IMR-90 (cell line): ENCODE measurements around the gene SMIM14.

Experiments
- BHLHE40 ChIP-seq: fragments of 150-350 bp; IDR thresholded peaks from 2 replicates; pipeline ENCODE4 v1.6.1; 2016; ENCODE audit warnings: mild to moderate bottlenecking, low read depth, low read length
- CEBPB ChIP-seq: IDR thresholded peaks from 2 replicates; pipeline ENCODE4 v1.6.1; 2012; ENCODE audit warnings: low read depth, low read length, improper control_type of control experiment
- FOS ChIP-seq: fragments of 150-350 bp; IDR thresholded peaks from 2 replicates; pipeline ENCODE4 v1.6.1; 2016; ENCODE audit warnings: low read depth, low read length
- MAFK ChIP-seq: IDR thresholded peaks from 2 replicates; pipeline ENCODE4 v1.6.1; 2012; ENCODE audit warnings: low read depth, low read length, improper control_type of control experiment
- MAZ ChIP-seq: IDR thresholded peaks from 2 replicates; pipeline ENCODE4 v1.6.1; 2012; ENCODE audit warnings: low read depth, mild to moderate bottlenecking, low read length, improper control_type of control experiment, moderate library complexity, borderline replicate concordance
- MXI1 ChIP-seq: IDR thresholded peaks from 2 replicates; pipeline ENCODE4 v1.6.1; 2012; ENCODE audit warnings: low read depth, mild to moderate bottlenecking, low read length, moderate library complexity, borderline replicate concordance
- NFE2L2 ChIP-seq: fragments of 150-350 bp; IDR thresholded peaks from 2 replicates; pipeline ENCODE4 v1.6.1; 2016; ENCODE audit warnings: low read depth, mild to moderate bottlenecking, low read length
- POLR2A ChIP-seq: IDR thresholded peaks from 2 replicates; pipeline ENCODE4 v1.6.1; 2012; ENCODE audit warnings: mild to moderate bottlenecking, low read depth, low read length
- RAD21 ChIP-seq: IDR thresholded peaks from 2 replicates; pipeline ENCODE4 v1.6.1; 2012; ENCODE audit warnings: low read length, improper control_type of control experiment
- RFX5 ChIP-seq: IDR thresholded peaks from 2 replicates; pipeline ENCODE4 v1.8.0; 2012; ENCODE audit warnings: low read depth, mild to moderate bottlenecking, low read length, moderate library complexity
- TF ChIP-seq, protein P1 (sequence below): conservative IDR thresholded peaks from 2 replicates; pipeline ENCODE4 v1.5.1; 2012; ENCODE audit warnings: mild to moderate bottlenecking, low read depth, low read length, improper control_type of control experiment
- TF ChIP-seq, protein P2 (sequence below): fragments of 150-350 bp; IDR thresholded peaks from 2 replicates; pipeline ENCODE4 v1.6.1; 2017; ENCODE audit warnings: mild to moderate bottlenecking, antibody characterized with exemption, low read length, low read depth

DNA sequence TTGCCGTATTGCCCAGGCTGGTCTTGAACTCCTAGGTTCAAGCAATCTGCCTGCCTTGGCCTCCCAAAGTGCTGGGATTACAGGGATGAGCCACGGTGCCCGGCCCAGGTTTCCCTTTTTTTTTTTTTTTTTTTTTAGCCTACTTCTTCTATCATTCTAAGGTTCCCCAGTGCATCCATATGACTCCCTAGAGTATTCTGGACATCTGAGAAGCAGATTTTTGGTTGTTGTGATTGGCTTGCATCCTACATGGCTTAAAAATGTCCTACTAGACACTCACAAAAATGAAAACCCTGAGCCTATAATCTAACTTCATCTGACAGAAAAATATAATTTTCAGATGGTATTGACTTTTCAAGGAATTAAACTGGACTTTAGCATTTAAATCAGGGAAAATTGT, 41.7 kb downstream of the SMIM14 start:
- TF ChIP-seq, protein P1, sequence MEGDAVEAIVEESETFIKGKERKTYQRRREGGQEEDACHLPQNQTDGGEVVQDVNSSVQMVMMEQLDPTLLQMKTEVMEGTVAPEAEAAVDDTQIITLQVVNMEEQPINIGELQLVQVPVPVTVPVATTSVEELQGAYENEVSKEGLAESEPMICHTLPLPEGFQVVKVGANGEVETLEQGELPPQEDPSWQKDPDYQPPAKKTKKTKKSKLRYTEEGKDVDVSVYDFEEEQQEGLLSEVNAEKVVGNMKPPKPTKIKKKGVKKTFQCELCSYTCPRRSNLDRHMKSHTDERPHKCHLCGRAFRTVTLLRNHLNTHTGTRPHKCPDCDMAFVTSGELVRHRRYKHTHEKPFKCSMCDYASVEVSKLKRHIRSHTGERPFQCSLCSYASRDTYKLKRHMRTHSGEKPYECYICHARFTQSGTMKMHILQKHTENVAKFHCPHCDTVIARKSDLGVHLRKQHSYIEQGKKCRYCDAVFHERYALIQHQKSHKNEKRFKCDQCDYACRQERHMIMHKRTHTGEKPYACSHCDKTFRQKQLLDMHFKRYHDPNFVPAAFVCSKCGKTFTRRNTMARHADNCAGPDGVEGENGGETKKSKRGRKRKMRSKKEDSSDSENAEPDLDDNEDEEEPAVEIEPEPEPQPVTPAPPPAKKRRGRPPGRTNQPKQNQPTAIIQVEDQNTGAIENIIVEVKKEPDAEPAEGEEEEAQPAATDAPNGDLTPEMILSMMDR, result no peak
- TF ChIP-seq FOS (no peak), NFE2L2 (no peak), MAFK (no peak), RFX5 (no peak), POLR2A (no peak), BHLHE40 (no peak), MXI1 (no peak), RAD21 (no peak), MAZ (no peak), CEBPB (no peak)
- TF ChIP-seq, protein P2, sequence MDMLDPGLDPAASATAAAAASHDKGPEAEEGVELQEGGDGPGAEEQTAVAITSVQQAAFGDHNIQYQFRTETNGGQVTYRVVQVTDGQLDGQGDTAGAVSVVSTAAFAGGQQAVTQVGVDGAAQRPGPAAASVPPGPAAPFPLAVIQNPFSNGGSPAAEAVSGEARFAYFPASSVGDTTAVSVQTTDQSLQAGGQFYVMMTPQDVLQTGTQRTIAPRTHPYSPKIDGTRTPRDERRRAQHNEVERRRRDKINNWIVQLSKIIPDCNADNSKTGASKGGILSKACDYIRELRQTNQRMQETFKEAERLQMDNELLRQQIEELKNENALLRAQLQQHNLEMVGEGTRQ, result no peak
